ENCODE measurements around the gene MACROD2. TPM values are rescaled to one million over a fixed set of nuclear protein-coding genes. Genes with fewer than 3 reads are reported as not detected.

MACROD2 gene
- polyA plus RNA-seq, 1 donor from 2014 or later: 23.2 TPM

DNA sequence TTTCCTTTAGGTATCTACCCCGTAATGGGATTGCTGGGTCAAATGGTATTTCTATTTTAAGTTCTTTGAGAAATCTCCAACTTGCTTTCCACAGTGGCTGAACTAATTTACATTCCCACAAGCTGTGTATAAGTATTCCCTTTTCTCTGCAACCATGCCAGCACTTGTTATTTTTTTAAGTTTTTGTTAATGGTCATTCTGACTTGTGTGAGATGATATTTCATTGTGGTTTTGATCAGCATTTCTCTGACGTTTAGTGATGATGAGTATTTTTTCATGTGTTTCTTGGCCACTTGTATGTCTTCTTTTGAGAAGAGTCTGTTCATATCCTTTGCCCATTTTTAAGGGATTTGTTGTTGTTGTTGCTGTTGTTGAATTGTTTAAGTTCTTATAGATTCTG is 1706.8 kb downstream of the MACROD2 start:
- Histone ChIP-seq H2AFZ (ENCODE audit: low read depth, low read length) (no peak overlapping the region), H3K36me3 (ENCODE audit: insufficient read depth, low read length) (no peaks in the 10 kb centered on the region), H3K9me3 (ENCODE audit: low read length) (no peaks in the 10 kb centered on the region), H3K27me3 (ENCODE audit: insufficient read depth, low read depth, low read length) (no peaks in the 10 kb centered on the region), H4K20me1 (ENCODE audit: insufficient read depth) (no peaks in the 10 kb centered on the region), H3K79me2 (replicated peaks; ENCODE audit: insufficient read depth, low read length) (no peaks in the 10 kb centered on the region), H3F3A (ENCODE audit: insufficient read depth, low read length, poor library complexity, severe bottlenecking) (no peaks in the 10 kb centered on the region), H3K4me2 (ENCODE audit: low read length) (no peak overlapping the region), H3K4me3 (ENCODE audit: low read length) (no peak overlapping the region), H3K9me2 (ENCODE audit: insufficient read depth, low read length) (no peaks in the 10 kb centered on the region), H3K9ac (ENCODE audit: low read length) (no peak overlapping the region), H3K27ac (ENCODE audit: low read length) (no peak overlapping the region)
- TF ChIP-seq SMC3 (conservative IDR thresholded peaks at IDR 0.05; ENCODE audit: poor library complexity): no peak
- TF ChIP-seq, protein P1, sequence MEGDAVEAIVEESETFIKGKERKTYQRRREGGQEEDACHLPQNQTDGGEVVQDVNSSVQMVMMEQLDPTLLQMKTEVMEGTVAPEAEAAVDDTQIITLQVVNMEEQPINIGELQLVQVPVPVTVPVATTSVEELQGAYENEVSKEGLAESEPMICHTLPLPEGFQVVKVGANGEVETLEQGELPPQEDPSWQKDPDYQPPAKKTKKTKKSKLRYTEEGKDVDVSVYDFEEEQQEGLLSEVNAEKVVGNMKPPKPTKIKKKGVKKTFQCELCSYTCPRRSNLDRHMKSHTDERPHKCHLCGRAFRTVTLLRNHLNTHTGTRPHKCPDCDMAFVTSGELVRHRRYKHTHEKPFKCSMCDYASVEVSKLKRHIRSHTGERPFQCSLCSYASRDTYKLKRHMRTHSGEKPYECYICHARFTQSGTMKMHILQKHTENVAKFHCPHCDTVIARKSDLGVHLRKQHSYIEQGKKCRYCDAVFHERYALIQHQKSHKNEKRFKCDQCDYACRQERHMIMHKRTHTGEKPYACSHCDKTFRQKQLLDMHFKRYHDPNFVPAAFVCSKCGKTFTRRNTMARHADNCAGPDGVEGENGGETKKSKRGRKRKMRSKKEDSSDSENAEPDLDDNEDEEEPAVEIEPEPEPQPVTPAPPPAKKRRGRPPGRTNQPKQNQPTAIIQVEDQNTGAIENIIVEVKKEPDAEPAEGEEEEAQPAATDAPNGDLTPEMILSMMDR (IDR thresholded peaks at IDR 0.05; ENCODE audit: poor library complexity, severe bottlenecking): no peak
- TF ChIP-seq TAF1 (IDR thresholded peaks at IDR 0.05; ENCODE audit: low read depth): no peak
- no peak for TF ChIP-seq EZH2 (IDR thresholded peaks at IDR 0.05; ENCODE audit: borderline replicate concordance, insufficient read depth, low read length, poor library complexity, severe bottlenecking)
- TF ChIP-seq MXI1 (conservative IDR thresholded peaks at IDR 0.05; ENCODE audit: poor library complexity, severe bottlenecking): no peak
- TF ChIP-seq RAD21 (conservative IDR thresholded peaks at IDR 0.05): no peak
- TF ChIP-seq, protein P2, sequence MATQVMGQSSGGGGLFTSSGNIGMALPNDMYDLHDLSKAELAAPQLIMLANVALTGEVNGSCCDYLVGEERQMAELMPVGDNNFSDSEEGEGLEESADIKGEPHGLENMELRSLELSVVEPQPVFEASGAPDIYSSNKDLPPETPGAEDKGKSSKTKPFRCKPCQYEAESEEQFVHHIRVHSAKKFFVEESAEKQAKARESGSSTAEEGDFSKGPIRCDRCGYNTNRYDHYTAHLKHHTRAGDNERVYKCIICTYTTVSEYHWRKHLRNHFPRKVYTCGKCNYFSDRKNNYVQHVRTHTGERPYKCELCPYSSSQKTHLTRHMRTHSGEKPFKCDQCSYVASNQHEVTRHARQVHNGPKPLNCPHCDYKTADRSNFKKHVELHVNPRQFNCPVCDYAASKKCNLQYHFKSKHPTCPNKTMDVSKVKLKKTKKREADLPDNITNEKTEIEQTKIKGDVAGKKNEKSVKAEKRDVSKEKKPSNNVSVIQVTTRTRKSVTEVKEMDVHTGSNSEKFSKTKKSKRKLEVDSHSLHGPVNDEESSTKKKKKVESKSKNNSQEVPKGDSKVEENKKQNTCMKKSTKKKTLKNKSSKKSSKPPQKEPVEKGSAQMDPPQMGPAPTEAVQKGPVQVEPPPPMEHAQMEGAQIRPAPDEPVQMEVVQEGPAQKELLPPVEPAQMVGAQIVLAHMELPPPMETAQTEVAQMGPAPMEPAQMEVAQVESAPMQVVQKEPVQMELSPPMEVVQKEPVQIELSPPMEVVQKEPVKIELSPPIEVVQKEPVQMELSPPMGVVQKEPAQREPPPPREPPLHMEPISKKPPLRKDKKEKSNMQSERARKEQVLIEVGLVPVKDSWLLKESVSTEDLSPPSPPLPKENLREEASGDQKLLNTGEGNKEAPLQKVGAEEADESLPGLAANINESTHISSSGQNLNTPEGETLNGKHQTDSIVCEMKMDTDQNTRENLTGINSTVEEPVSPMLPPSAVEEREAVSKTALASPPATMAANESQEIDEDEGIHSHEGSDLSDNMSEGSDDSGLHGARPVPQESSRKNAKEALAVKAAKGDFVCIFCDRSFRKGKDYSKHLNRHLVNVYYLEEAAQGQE (IDR thresholded peaks at IDR 0.05; ENCODE audit: borderline replicate concordance): no peak
- no peak for TF ChIP-seq EP300 (conservative IDR thresholded peaks at IDR 0.05; ENCODE audit: poor library complexity, severe bottlenecking)
- TF ChIP-seq POLR2AphosphoS5 (IDR thresholded peaks at IDR 0.05): no peak

DNA sequence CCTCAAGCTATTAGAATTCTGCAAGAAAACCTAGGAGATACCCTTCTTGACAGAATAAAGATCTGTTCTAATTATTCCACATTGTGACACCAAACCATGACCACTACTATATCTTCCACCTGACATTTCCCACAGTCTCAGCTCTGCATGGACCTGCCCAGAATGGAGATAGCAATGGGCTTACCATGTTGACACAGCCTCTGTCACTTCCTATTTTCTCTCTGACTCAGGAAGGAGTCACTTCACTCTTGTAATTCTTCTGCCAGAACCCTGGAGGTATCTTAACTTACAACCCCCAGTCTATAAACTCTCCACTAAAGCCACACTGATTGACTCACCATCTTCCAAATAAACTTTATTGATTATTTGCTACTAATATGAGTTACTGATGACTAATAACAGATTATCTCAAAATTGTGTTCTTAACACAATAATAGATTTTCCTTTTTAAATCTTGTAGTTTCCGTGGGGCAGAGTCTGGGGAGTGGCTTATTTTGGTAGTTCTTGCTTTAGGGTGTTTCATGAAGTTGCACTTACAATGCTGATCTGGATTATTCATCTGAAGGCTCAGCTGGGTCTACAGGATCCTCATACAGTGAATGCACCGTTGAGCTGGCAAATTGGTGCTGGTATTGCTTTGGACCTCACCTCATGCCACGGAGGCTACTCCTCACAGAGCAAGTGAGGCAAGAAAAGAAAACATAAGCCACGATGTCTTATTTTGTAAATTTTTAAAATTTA is 1708.0 kb downstream of the MACROD2 start:
- TF ChIP-seq SMC3 (conservative IDR thresholded peaks at IDR 0.05; ENCODE audit: poor library complexity): no peak
- TF ChIP-seq POLR2AphosphoS5 (IDR thresholded peaks at IDR 0.05): no peak
- TF ChIP-seq TAF1 (IDR thresholded peaks at IDR 0.05; ENCODE audit: low read depth): no peak
- TF ChIP-seq MXI1 (conservative IDR thresholded peaks at IDR 0.05; ENCODE audit: poor library complexity, severe bottlenecking): no peak
- H2AFZ ChIP-seq (ENCODE audit: low read depth, low read length): no peak overlapping the region
- H3K27ac ChIP-seq (ENCODE audit: low read length): no peak overlapping the region

More for the DNA sequence above, 1708.0 kb downstream of the MACROD2 start:
- Histone ChIP-seq H3F3A (ENCODE audit: insufficient read depth, low read length, poor library complexity, severe bottlenecking) (no peaks in the 10 kb centered on the region), H3K36me3 (ENCODE audit: insufficient read depth, low read length) (no peaks in the 10 kb centered on the region), H3K9ac (ENCODE audit: low read length) (no peak overlapping the region), H3K79me2 (replicated peaks; ENCODE audit: insufficient read depth, low read length) (no peaks in the 10 kb centered on the region), H3K9me2 (ENCODE audit: insufficient read depth, low read length) (no peaks in the 10 kb centered on the region), H4K20me1 (ENCODE audit: insufficient read depth) (no peaks in the 10 kb centered on the region), H3K4me3 (ENCODE audit: low read length) (no peak overlapping the region), H3K27me3 (ENCODE audit: insufficient read depth, low read depth, low read length) (no peaks in the 10 kb centered on the region), H3K4me2 (ENCODE audit: low read length) (no peak overlapping the region), H3K9me3 (ENCODE audit: low read length) (no peaks in the 10 kb centered on the region)
